BE2C (cell line): Measurements from ENCODE around the gene MMP25.

Experiments used
- DNase-seq: peaks from one replicate; pipeline ENCODE4 v3.0.0-alpha.2; 2020
- H3K27me3 ChIP-seq: fragments of 250-450 bp; sonication (Bioruptor Pico); 2 replicates; pipeline ENCODE4 v1.5.1; 2020; ENCODE audit warnings: mild to moderate bottlenecking
- H3K36me3 ChIP-seq: fragments of 250-450 bp; sonication (Bioruptor Pico); 2 replicates; pipeline ENCODE4 v1.5.1; 2020; ENCODE audit warnings: mild to moderate bottlenecking
- H3K4me1 ChIP-seq: fragments of 250-450 bp; sonication (Bioruptor Pico); 2 replicates; pipeline ENCODE4 v1.5.1; 2020
- H3K4me3 ChIP-seq: 2 replicates; pipeline ENCODE4 v1.5.1; 2011; ENCODE audit warnings: low read depth, low read length
- H3K9me3 ChIP-seq: fragments of 250-450 bp; sonication (Bioruptor Pico); 2 replicates; pipeline ENCODE4 v1.5.1; 2020
- CTCF ChIP-seq: IDR thresholded peaks from 2 replicates; pipeline ENCODE4 v1.5.1; 2012; ENCODE audit warnings: mild to moderate bottlenecking, low read depth, low read length

The MMP25 gene

DNA sequence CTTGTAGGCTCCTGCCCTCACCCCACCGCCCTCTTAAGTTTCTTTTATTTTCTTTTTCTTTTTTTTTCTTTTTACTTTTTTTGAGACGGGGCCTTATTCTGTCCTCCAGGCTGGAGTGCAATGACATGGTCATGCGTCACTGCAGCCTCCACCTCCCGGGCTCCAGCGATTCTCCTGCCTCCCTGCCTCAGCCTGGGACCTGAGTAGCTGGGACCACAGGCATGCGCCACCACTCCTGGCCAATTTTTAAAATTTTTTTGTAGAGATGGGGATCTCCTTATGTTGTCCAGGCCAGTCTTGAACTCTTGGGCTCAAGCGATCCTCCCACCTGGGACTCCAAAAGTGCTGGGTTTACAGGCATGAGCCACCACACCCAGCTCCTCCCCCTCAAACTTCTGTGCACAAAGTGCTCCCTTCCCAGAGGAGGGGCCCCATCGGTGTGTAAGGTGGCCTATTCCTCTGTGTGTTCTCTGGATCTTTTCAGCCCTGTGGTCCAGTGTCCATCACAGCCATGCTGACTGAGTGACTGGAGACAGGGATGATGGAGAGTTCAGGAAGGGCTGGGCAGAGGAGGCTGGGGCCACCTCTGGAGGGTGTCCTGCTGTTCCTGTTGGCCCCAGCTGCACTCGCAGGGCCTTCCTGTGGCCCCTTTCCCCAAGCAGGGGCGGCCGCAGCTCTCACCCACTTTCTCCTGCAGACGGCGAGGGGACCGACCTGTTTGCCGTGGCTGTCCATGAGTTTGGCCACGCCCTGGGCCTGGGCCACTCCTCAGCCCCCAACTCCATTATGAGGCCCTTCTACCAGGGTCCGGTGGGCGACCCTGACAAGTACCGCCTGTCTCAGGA lies 10.2 kb downstream of the MMP25 start:
- Histone ChIP-seq H3K4me1 (no peaks in the 10 kb centered on the region), H3K27me3 (peaks cover 4% of the 10 kb centered on the region; the same call in 1 of the 2 replicates), H3K4me3 (no peak overlapping the region), H3K9me3 (no peaks in the 10 kb centered on the region), H3K36me3 (no peaks in the 10 kb centered on the region)
- TF ChIP-seq CTCF: no peak
- no peak for DNase-seq

DNA sequence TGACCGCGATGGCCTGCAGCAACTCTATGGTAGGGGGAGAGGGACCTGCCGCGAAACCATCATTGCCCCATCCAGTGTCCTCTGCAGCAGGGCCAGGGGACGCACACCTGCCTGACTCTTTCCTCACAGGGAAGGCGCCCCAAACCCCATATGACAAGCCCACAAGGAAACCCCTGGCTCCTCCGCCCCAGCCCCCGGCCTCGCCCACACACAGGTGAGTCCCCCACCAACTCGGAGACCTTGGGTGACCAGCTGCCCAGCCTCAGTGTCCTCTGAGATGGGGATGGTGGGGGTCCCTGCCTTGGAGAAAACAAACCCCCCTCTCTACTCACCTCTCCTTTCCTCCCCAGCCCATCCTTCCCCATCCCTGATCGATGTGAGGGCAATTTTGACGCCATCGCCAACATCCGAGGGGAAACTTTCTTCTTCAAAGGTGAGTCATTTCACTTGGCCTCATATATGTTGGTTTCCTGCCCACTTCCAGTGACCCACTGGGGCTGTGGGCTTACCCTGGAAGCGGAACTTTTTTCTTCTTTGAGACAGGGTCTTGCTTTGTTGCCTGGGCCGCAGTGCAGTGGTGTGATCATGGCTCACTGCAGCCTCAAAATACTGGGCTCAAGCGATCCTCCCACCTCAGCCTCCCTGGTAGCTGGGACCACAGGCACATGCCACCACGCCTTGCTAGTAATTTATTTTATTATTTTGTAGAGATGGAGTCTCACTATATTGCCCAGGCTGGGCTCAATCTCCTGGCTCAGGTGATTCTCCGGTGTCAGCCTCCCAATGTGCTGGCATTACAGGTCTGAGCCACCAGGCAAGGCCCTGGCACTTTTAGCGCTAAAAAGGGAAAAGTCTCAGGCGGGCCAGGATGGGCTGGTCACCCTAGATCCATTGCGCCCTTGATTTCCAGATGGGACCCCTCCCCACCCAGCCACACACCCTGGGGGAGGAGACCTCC lies 11.1 kb downstream of the MMP25 start:
- TF ChIP-seq CTCF: no peak
- peaks cover 4% of the 10 kb centered on the region; the same call in 1 of the 2 replicates for H3K27me3 ChIP-seq
- H3K4me1 ChIP-seq: no peaks in the 10 kb centered on the region
- H3K36me3 ChIP-seq: no peaks in the 10 kb centered on the region
- no peak for DNase-seq
- no peak overlapping the region for H3K4me3 ChIP-seq
- H3K9me3 ChIP-seq: no peaks in the 10 kb centered on the region

DNA sequence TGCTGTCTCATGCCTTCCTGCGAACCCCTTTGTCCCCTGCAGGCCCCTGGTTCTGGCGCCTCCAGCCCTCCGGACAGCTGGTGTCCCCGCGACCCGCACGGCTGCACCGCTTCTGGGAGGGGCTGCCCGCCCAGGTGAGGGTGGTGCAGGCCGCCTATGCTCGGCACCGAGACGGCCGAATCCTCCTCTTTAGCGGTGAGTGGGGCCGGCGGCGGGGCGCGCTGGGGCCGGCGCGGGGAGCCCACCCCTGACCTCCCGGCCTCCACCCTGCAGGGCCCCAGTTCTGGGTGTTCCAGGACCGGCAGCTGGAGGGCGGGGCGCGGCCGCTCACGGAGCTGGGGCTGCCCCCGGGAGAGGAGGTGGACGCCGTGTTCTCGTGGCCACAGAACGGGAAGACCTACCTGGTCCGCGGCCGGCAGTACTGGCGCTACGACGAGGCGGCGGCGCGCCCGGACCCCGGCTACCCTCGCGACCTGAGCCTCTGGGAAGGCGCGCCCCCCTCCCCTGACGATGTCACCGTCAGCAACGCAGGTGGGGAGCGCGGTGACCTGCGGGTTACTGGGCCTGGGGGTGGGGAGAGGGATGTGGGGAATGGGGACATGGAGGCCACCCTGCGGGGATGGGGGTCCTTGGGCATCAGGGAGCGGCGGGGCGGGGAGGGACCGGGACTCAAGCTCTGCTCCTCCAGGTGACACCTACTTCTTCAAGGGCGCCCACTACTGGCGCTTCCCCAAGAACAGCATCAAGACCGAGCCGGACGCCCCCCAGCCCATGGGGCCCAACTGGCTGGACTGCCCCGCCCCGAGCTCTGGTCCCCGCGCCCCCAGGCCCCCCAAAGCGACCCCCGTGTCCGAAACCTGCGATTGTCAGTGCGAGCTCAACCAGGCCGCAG lies 12.0 kb downstream of the MMP25 start:
- Histone ChIP-seq H3K9me3 (no peaks in the 10 kb centered on the region), H3K4me3 (peak overlapping the region; percentile 76), H3K4me1 (no peaks in the 10 kb centered on the region), H3K27me3 (peaks cover 4% of the 10 kb centered on the region; the same call in 1 of the 2 replicates), H3K36me3 (no peaks in the 10 kb centered on the region)
- peak; percentile 49 for DNase-seq
- no peak for TF ChIP-seq CTCF

DNA sequence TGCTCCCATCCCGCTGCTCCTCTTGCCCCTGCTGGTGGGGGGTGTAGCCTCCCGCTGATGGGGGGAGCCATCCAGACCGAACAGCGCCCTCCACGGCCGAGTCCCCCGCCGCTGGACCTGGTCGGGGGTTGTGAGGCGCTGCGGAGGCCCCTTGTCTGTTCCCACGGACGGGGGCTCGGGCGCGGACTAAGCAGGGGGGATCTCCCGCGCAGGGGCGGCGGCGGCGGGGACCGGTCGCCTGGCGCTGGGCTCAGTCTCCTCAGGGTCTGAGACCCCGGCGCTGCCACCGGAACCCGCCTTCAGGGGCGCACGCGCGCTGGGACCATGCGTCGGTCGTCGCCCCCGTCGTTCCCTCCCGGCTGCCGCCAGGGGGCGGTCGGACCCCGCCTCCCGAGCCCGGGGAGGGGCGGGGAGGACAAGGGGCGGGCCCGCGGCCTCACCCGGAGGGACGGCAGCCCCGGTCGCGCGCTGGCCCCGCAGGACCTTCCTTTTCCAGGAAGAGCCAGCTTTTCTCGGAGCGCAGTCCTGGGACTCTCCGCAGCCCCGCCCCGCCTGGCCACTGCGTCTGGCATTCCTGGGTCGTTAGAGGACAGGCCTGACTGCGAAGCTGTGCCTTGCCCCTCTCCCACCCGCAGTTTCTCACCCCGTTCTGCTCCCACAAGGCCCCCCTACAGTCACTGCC lies 12.8 kb downstream of the MMP25 start:
- Histone ChIP-seq H3K36me3 (no peaks in the 10 kb centered on the region), H3K9me3 (no peaks in the 10 kb centered on the region), H3K27me3 (peaks cover 4% of the 10 kb centered on the region; the same call in 1 of the 2 replicates), H3K4me3 (peak overlapping the region; percentile 76), H3K4me1 (no peaks in the 10 kb centered on the region)
- peak; percentile 92 for DNase-seq
- TF ChIP-seq CTCF: peak; percentile 51

DNA sequence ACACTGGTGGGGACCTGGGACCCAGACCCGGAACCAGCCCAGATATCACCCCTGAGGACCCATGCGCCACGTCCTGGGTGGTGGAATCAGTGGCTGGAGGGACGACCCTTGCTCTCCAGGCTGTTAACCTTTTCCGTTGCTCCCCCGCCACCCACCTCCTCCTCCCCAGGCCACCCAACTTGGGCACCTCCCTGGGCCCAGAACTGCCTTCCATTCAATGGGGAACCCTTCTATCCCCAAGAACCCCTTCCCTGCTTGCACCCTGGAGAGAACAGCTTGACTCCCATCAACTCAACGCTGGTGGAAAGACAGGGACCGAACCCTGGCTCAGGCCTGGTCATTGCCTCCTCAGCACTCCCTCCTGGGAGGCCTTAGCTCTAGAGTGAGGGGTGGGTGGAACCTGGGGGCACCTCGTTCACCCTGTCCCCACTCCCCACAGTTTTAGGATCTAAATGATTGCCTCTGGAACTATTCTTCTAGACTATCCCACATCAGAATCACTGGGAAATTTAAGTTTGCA lies 13.4 kb downstream of the MMP25 start:
- no peaks in the 10 kb centered on the region for H3K36me3 ChIP-seq
- no peaks in the 10 kb centered on the region for H3K9me3 ChIP-seq
- no peak for TF ChIP-seq CTCF
- DNase-seq: no peak
- peaks cover 4% of the 10 kb centered on the region; the same call in 1 of the 2 replicates for H3K27me3 ChIP-seq
- H3K4me1 ChIP-seq: no peaks in the 10 kb centered on the region
- H3K4me3 ChIP-seq: peak overlapping the region; percentile 76
